ENCODE data around the gene DOLPP1.
A peak's percentile ranks its signal among the peaks of the same experiment; 100 is the strongest.

DOLPP1 gene

GRCh38 chr9:129075996-129076639, 4.8 kb upstream of the DOLPP1 start:
- Mint-ChIP-seq H3K9me3 (no peaks in the 10 kb centered on the region), H3K4me3 (no peak overlapping the region), H3K27me3 (no peaks in the 10 kb centered on the region), H3K4me1 (peaks cover 41% of the 10 kb centered on the region), H3K27ac (no peak overlapping the region)
- ATAC-seq (no peak), DNase-seq (no peak)

GRCh38 chr9:129076640-129077037, 4.3 kb upstream of the DOLPP1 start:
- ATAC-seq (no peak), DNase-seq (no peak)
- no peak overlapping the region for H3K4me3 Mint-ChIP-seq
- H3K27me3 Mint-ChIP-seq = no peaks in the 10 kb centered on the region
- no peak overlapping the region for H3K27ac Mint-ChIP-seq
- H3K9me3 Mint-ChIP-seq = no peaks in the 10 kb centered on the region
- peaks cover 36% of the 10 kb centered on the region for H3K4me1 Mint-ChIP-seq

GRCh38 chr9:129077236-129077635, 3.7 kb upstream of the DOLPP1 start:
- H3K4me1 Mint-ChIP-seq = peaks cover 41% of the 10 kb centered on the region
- ATAC-seq (no peak), DNase-seq (no peak)
- no peaks in the 10 kb centered on the region for H3K27me3 Mint-ChIP-seq
- no peak overlapping the region for H3K4me3 Mint-ChIP-seq
- no peaks in the 10 kb centered on the region for H3K9me3 Mint-ChIP-seq
- H3K27ac Mint-ChIP-seq = no peak overlapping the region

- DNase-seq = no peak
- Mint-ChIP-seq H3K4me3 (peak overlapping the region; percentile 95), H3K27me3 (no peaks in the 10 kb centered on the region), H3K9me3 (no peaks in the 10 kb centered on the region), H3K27ac (peak overlapping the region in 1 of 2 donors; percentile 68), H3K4me1 (peaks cover 43% of the 10 kb centered on the region)
- no peak for ATAC-seq
These were observed 2.0 kb upstream of the DOLPP1 start for GRCh38 chr9:129078691-129079503.

GRCh38 chr9:129079829-129080228, 1.1 kb upstream of the DOLPP1 start:
- Mint-ChIP-seq H3K4me1 (peaks cover 43% of the 10 kb centered on the region), H3K27ac (no peak overlapping the region), H3K9me3 (no peaks in the 10 kb centered on the region), H3K4me3 (peak overlapping the region; percentile 95), H3K27me3 (no peaks in the 10 kb centered on the region)
- DNase-seq (no peak), ATAC-seq (no peak)

- peak overlapping the region; percentile 61 to 89 for H3K27ac Mint-ChIP-seq
- DNase-seq (no peak), ATAC-seq (no peak)
- no peaks in the 10 kb centered on the region for H3K9me3 Mint-ChIP-seq
- peak overlapping the region; percentile 95 for H3K4me3 Mint-ChIP-seq
- H3K27me3 Mint-ChIP-seq = no peaks in the 10 kb centered on the region
- peaks cover 43% of the 10 kb centered on the region for H3K4me1 Mint-ChIP-seq
These were observed 662 bp upstream of the DOLPP1 start for GRCh38 chr9:129080298-129080600.

GRCh38 chr9:129081388-129081904, 535 bp downstream of the DOLPP1 start:
- Mint-ChIP-seq H3K9me3 (no peaks in the 10 kb centered on the region), H3K4me3 (peak overlapping the region; percentile 95), H3K4me1 (peaks cover 43% of the 10 kb centered on the region), H3K27me3 (no peaks in the 10 kb centered on the region), H3K27ac (peak overlapping the region; percentile 82 to 94)
- no peak for ATAC-seq
- DNase-seq = no peak

- DNase-seq = no peak
- no peak for ATAC-seq
- Mint-ChIP-seq H3K27ac (peak overlapping the region in 1 of 2 donors; percentile 40), H3K4me1 (peaks cover 35% of the 10 kb centered on the region), H3K27me3 (no peaks in the 10 kb centered on the region), H3K9me3 (no peaks in the 10 kb centered on the region), H3K4me3 (no peak overlapping the region)
These were observed 3.2 kb downstream of the DOLPP1 start for GRCh38 chr9:129084087-129084486.

GRCh38 chr9:129089246-129089645, 8.3 kb downstream of the DOLPP1 start:
- H3K27me3 Mint-ChIP-seq = no peaks in the 10 kb centered on the region
- H3K9me3 Mint-ChIP-seq = no peaks in the 10 kb centered on the region
- H3K27ac Mint-ChIP-seq = no peak overlapping the region
- ATAC-seq = peak; percentile 24
- H3K4me3 Mint-ChIP-seq = no peak overlapping the region
- DNase-seq = no peak
- H3K4me1 Mint-ChIP-seq = no peaks in the 10 kb centered on the region

- Mint-ChIP-seq H3K4me3 (no peak overlapping the region), H3K9me3 (no peaks in the 10 kb centered on the region), H3K4me1 (no peaks in the 10 kb centered on the region), H3K27me3 (no peaks in the 10 kb centered on the region), H3K27ac (peak overlapping the region in 1 of 2 donors; percentile 75)
- ATAC-seq (peak; percentile 4), DNase-seq (no peak)
These were observed 12.9 kb downstream of the DOLPP1 start for GRCh38 chr9:129093602-129094386.

GRCh38 chr9:129094387-129095169, 13.7 kb downstream of the DOLPP1 start:
- no peak overlapping the region for H3K4me3 Mint-ChIP-seq
- no peak for DNase-seq
- H3K9me3 Mint-ChIP-seq = no peaks in the 10 kb centered on the region
- peak overlapping the region; percentile 68 to 75 for H3K27ac Mint-ChIP-seq
- ATAC-seq = no peak
- H3K27me3 Mint-ChIP-seq = no peaks in the 10 kb centered on the region
- no peaks in the 10 kb centered on the region for H3K4me1 Mint-ChIP-seq

GRCh38 chr9:129095170-129095667, 14.3 kb downstream of the DOLPP1 start:
- no peaks in the 10 kb centered on the region for H3K4me1 Mint-ChIP-seq
- DNase-seq (no peak), ATAC-seq (no peak)
- H3K27me3 Mint-ChIP-seq = no peaks in the 10 kb centered on the region
- no peaks in the 10 kb centered on the region for H3K9me3 Mint-ChIP-seq
- no peak overlapping the region for H3K4me3 Mint-ChIP-seq
- peak overlapping the region in 1 of 2 donors; percentile 75 for H3K27ac Mint-ChIP-seq

- no peaks in the 10 kb centered on the region for H3K27me3 Mint-ChIP-seq
- no peak for DNase-seq
- no peaks in the 10 kb centered on the region for H3K4me1 Mint-ChIP-seq
- no peak for ATAC-seq
- H3K4me3 Mint-ChIP-seq = no peak overlapping the region
- H3K9me3 Mint-ChIP-seq = no peaks in the 10 kb centered on the region
- no peak overlapping the region for H3K27ac Mint-ChIP-seq
These were observed 15.0 kb downstream of the DOLPP1 start for GRCh38 chr9:129095908-129096307.

GRCh38 chr9:129097671-129098306, 16.9 kb downstream of the DOLPP1 start:
- no peak overlapping the region for H3K4me3 Mint-ChIP-seq
- no peak for DNase-seq
- no peak for ATAC-seq
- H3K27me3 Mint-ChIP-seq = no peaks in the 10 kb centered on the region
- H3K27ac Mint-ChIP-seq = no peak overlapping the region
- no peaks in the 10 kb centered on the region for H3K4me1 Mint-ChIP-seq
- no peaks in the 10 kb centered on the region for H3K9me3 Mint-ChIP-seq

GRCh38 chr9:129098328-129098727, 17.4 kb downstream of the DOLPP1 start:
- ATAC-seq (no peak), DNase-seq (no peak)
- H3K4me1 Mint-ChIP-seq = no peaks in the 10 kb centered on the region
- no peaks in the 10 kb centered on the region for H3K27me3 Mint-ChIP-seq
- no peaks in the 10 kb centered on the region for H3K9me3 Mint-ChIP-seq
- H3K4me3 Mint-ChIP-seq = no peak overlapping the region
- H3K27ac Mint-ChIP-seq = peak overlapping the region in 1 of 2 donors; percentile 22
